Esophagus (tissue), 2 donors: ENCODE results near the gene TCERG1L. TPM values are rescaled to one million over a fixed set of nuclear protein-coding genes. Genes with fewer than 3 reads are reported as not detected.

Source experiments
- H3K27ac ChIP-seq, 2 donors: one replicate each; pipeline ENCODE4 v1.5.1; 2013; ENCODE audit warnings: low read depth in 2 of 2, mild to moderate bottlenecking in 2 of 2, inconsistent platforms in 1 of 2, low read length in 1 of 2, moderate library complexity in 1 of 2
- H3K27me3 ChIP-seq, 2 donors: one replicate each; pipeline ENCODE4 v1.6.1; 2013; ENCODE audit warnings: low read length in 2 of 2, control low read depth in 1 of 2, mild to moderate bottlenecking in 1 of 2; ENCODE audit not compliant: insufficient read depth in 2 of 2, control insufficient read depth in 1 of 2
- H3K36me3 ChIP-seq, 2 donors: one replicate each; pipeline ENCODE4 v1.6.1; 2013; ENCODE audit warnings: low read length in 1 of 2; ENCODE audit not compliant: control insufficient read depth in 2 of 2, insufficient read depth in 2 of 2
- H3K4me1 ChIP-seq, 2 donors: one replicate each; pipeline ENCODE4 v1.6.1; 2013; ENCODE audit warnings: low read length in 1 of 2; ENCODE audit not compliant: control insufficient read depth in 2 of 2, insufficient read depth in 2 of 2
- H3K4me3 ChIP-seq, 2 donors: one replicate each; pipeline ENCODE4 v1.5.1; 2013; ENCODE audit warnings: low read length in 2 of 2, mild to moderate bottlenecking in 2 of 2, low read depth in 1 of 2, moderate library complexity in 1 of 2
- H3K9me3 ChIP-seq, 2 donors: one replicate each; pipeline ENCODE4 v1.6.1; 2013; ENCODE audit warnings: mild to moderate bottlenecking in 2 of 2, low read depth in 1 of 2, low read length in 1 of 2, moderate library complexity in 1 of 2; ENCODE audit not compliant: control insufficient read depth in 2 of 2, insufficient read depth in 1 of 2
- WGBS, 2 donors: extraction: QIAGEN DNeasy Blood & Tissue Kit; methylation state at CpG; one replicate each; pipeline ENCODE4 v1.1.7; 2013; 5-methylcytosine and 5-hydroxymethylcytosine counted together
- polyA plus RNA-seq, 2 donors: library from polyadenylated mRNA; stranded (reverse); fragments of 200-250 nt; gene quantifications; one replicate each; pipeline ENCODE4 v1.2.3, GENCODE V29; 2013
- donor health status: healthy with polysubstance abuse.
- donor health status: Bipolar disorder and iron deficiency.

Gene TCERG1L
- polyA plus RNA-seq, 2 donors, result 0.48 TPM; not detected in 1

DNA sequence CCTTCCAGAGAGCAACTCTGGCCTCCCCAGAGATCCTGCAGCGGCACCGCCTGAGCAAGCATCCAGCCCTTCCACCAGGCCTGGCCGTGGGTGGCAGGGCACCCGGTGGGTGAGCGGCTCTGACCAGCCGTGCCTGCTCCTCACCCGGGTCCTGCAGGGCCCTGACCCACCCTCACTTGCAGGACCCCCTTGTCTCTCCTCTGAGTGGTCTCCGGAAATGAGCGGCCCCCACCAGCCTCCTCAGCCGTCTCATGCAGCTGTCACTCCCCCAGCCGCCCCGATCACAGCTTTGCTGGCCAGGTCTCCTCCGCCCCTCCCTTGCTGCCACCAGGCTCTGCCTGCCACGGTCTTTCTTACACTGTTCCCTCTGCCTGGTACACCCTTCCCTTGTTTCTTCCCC, 218.2 kb downstream of the TCERG1L start:
- Histone ChIP-seq H3K4me3 (no peak overlapping the region), H3K9me3 (peaks cover 0 to 3% of the 10 kb centered on the region in 2 donors), H3K27me3 (no peaks in the 10 kb centered on the region), H3K27ac (no peak overlapping the region), H3K4me1 (peaks cover 3 to 10% of the 10 kb centered on the region in 2 donors), H3K36me3 (no peaks in the 10 kb centered on the region)
- 91 to 96% methylated on average over 14 of the region's 14 CpGs for WGBS, 2 donors

DNA sequence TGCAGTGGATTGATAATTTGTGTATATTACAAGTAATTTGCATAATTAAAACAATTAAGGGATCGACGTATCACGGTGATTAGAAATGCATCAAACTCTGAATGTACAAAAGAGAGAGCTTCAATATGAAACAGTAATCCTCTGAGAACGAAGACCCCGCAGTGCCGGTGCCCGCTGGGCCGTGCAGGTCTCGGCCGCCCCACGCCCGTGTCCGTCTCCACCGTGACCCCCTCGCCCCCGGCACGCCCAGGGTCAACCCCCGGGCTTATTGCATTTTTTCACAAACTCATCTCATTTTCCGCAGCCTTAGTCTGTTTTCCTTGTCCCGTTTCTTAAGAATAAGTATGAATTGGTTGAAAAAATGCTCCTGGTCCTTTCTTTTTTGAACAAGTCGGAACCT, 218.6 kb downstream of the TCERG1L start:
- Histone ChIP-seq H3K27me3 (no peaks in the 10 kb centered on the region), H3K4me1 (peaks cover 3 to 10% of the 10 kb centered on the region in 2 donors), H3K4me3 (no peak overlapping the region), H3K36me3 (no peaks in the 10 kb centered on the region), H3K27ac (no peak overlapping the region), H3K9me3 (peaks cover 0 to 3% of the 10 kb centered on the region in 2 donors)
- 95% methylated on average over 21 of the region's 21 CpGs for whole genome bisulfite sequencing, 2 donors

DNA sequence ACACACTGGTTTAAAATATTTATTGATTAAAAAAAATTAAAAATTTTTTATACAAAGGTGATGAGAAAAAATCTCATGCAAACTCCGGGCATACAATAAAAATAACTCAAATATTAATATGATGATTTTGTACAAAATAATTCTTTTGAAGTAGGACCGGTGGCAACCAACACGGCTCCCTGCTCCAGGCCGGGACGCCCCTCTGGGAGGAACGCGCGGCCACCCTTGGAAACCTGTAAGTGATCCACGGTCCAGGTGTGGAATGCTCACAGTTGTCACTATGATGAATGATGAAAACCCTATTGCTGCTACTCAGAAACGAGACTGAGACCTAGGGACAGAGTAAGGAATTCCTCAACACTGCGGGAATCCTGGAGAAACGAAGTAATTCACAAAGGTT, 219.1 kb downstream of the TCERG1L start:
- H3K27ac ChIP-seq, result no peak overlapping the region
- H3K4me3 ChIP-seq, result no peak overlapping the region
- peaks cover 0 to 3% of the 10 kb centered on the region in 2 donors for H3K9me3 ChIP-seq
- WGBS, 2 donors, result 86 to 88% methylated on average over 12 of the region's 12 CpGs
- H3K27me3 ChIP-seq, result no peaks in the 10 kb centered on the region
- H3K36me3 ChIP-seq, result no peaks in the 10 kb centered on the region
- peaks cover 3 to 10% of the 10 kb centered on the region in 2 donors for H3K4me1 ChIP-seq

DNA sequence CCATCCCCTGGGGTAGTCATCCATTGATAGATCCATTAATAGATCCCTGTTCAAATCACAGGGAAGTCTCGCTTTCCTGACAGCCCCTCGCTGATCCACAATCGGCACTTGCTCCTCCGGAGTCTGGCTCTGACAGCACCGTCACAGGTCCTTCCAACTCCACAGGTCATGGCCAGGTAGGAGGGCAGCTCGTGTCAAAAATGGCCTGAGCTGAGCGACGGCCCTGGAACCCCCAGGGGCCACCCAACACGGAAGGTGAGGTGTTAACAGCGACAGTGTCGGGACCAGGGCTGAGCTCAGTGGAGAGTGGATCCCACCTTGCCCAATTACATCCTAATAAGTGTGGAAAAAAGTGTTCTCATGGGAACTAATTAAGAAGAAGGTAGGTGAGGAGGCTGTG, 219.8 kb downstream of the TCERG1L start:
- Histone ChIP-seq H3K36me3 (no peaks in the 10 kb centered on the region), H3K4me3 (no peak overlapping the region), H3K27ac (no peak overlapping the region), H3K4me1 (peaks cover 3 to 10% of the 10 kb centered on the region in 2 donors), H3K9me3 (peaks cover 0 to 3% of the 10 kb centered on the region in 2 donors), H3K27me3 (no peaks in the 10 kb centered on the region)
- 90 to 92% methylated on average over 11 of the region's 11 CpGs for WGBS, 2 donors

DNA sequence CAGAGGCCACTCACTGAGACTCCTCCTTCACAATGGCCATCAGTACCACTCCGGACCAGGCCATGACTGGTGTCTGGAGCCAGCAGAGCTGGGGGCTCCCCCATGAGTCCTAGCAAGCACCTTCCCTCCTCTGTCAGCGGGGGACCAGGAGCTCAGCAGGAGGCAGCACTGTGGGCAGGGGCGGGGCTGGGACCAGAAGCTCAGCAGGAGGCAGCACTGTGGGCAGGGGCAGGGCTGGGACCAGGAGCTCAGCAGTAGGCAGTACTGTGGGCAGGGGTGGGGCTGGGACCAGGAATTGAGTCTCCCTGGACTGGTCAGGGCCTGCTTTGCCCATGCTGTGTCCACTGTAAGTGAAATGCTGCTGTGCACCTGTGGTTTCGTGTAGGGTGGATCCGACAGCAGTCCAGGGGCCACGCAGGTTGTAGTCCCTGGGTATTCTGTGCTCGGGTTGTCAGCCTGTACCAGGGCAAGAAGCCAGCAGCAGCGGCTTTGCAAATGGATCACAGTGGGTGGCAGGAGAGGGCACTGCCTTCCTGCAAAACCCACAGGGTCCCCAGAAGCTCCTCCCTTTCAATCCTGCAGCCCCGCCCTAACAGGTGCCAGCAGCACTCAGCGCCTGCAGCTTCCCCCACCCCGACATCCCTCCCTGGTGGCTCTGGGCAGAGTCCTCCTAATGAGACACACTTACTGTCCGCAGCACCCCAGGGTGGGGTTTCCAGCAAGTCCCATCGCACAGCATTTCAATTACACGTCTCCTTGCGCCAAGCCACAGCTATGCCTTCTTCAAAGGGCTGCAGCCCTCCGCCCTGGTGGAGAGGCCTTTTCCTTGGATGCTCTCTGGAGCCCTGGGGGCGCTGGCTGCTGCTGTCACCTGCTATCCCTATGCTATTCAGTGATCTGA, 220.5 kb downstream of the TCERG1L start:
- Histone ChIP-seq H3K4me1 (peaks cover 3 to 10% of the 10 kb centered on the region in 2 donors), H3K36me3 (no peaks in the 10 kb centered on the region), H3K27ac (no peak overlapping the region), H3K9me3 (peaks cover 3% of the 10 kb centered on the region in 2 donors), H3K27me3 (no peaks in the 10 kb centered on the region), H3K4me3 (no peak overlapping the region)
- WGBS, 2 donors, result 72% methylated on average over 17 of the region's 17 CpGs

DNA sequence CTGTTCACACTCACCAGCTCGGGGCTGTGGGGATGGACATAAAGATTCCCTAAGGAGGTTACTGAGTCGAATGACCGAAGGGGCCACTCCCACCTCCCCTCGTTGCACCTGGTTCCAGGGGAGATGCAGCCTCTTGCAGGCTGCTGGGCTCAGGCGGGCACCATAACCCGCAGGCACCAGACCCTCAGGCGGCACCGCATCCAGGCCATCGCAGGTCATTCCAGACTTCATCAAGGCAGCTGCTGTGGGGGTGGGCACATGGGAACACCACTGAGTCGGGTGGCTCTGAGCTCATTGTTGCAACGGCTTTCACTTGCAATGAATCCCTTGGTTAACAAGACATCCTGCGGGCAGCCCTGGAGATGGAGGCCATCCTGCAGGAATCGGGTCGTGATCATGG, 221.7 kb downstream of the TCERG1L start:
- no peaks in the 10 kb centered on the region for H3K27me3 ChIP-seq
- no peak overlapping the region for H3K27ac ChIP-seq
- 89 to 95% methylated on average over 14 of the region's 14 CpGs for WGBS, 2 donors
- peaks cover 3 to 5% of the 10 kb centered on the region in 2 donors for H3K9me3 ChIP-seq
- H3K4me3 ChIP-seq, result no peak overlapping the region
- H3K4me1 ChIP-seq, result peaks cover 3 to 7% of the 10 kb centered on the region in 2 donors
- no peaks in the 10 kb centered on the region for H3K36me3 ChIP-seq

DNA sequence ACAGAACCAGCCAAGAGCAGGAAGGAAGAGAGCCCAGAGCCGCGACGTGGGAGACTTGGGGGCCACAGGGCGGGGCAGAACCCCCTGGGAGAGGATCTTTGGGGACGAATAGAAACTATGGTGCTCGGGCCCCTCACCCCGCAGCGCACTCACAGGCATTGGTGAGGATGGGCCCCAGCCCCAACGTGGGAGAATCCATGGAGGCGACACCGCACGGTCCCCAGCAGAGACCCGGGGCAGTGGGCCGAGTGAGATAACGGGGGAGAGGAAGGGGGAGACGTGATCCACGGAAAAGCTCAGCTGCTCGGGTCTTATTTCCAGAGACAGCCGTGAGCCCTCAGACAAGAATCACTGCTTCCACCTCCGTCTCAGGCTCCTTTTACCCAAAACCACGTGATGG, 222.4 kb downstream of the TCERG1L start:
- Histone ChIP-seq H3K27ac (no peak overlapping the region), H3K9me3 (peaks cover 3 to 5% of the 10 kb centered on the region in 2 donors), H3K36me3 (no peaks in the 10 kb centered on the region), H3K27me3 (no peaks in the 10 kb centered on the region), H3K4me3 (no peak overlapping the region), H3K4me1 (peaks cover 3 to 6% of the 10 kb centered on the region in 2 donors)
- 89 to 90% methylated on average over 21 of the region's 21 CpGs for WGBS, 2 donors

DNA sequence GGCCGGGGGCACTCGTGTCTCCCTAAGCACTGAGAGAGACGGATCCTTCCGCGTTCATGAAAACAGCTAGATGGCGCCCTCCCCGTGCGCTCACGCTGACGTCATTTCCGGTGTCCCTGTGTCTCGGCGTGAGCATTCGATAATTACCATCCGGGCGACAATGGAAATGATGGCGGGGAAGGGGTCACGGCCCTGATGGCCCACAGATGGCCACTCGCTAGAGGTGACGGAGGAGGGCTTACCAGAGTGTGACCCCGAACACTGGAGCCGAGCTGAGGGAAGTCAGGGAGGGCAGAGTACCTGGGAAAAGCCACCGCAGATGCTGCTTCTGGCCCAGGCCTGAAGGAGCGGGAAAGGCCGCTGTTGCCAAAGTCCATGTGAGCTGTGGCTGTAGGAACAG, 222.9 kb downstream of the TCERG1L start:
- Histone ChIP-seq H3K27me3 (no peaks in the 10 kb centered on the region), H3K4me1 (peaks cover 0 to 6% of the 10 kb centered on the region in 2 donors), H3K4me3 (no peak overlapping the region), H3K27ac (no peak overlapping the region), H3K9me3 (peaks cover 2 to 3% of the 10 kb centered on the region in 2 donors), H3K36me3 (no peaks in the 10 kb centered on the region)
- 86 to 92% methylated on average over 25 of the region's 25 CpGs for WGBS, 2 donors

DNA sequence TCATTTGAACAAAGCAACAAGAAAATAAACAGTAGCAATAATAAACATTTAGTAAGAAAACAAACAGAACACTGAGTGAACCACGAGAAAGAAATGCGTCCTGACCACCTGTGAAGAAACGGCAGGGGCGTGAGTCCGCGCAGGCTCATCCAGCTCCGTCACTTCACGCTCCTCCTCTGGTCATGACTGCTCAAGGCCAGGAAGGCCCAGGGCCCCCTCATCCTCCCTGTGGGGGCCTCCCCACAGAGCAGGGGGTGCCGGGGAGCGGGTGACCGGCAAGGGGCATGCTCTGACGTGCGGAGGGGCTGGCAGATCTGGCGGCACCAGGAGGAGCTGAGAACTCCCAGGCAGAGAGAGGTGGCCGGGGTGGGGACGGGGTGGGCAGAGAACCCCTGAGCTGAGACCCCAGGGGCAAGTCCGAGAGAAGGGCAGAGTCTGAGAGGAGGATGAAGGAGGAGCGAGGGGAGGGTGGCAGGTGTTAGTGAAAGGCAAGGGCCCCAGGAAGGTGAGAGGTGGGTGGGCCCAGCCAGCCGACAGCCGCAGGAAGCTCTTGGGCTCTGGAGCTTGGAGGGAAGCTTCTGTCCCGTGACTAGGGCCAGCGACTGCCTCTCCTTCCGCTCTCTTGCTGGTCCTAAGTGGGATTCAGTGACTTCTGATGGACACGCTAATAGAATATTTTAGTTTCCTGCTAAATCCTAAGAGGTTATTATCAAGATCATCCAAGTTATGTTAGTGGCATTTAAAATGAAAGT, 223.9 kb downstream of the TCERG1L start:
- no peaks in the 10 kb centered on the region for H3K27me3 ChIP-seq
- H3K36me3 ChIP-seq, result no peaks in the 10 kb centered on the region
- H3K4me1 ChIP-seq, result peaks cover 0 to 6% of the 10 kb centered on the region in 2 donors
- no peak overlapping the region for H3K27ac ChIP-seq
- WGBS, 2 donors, result 70 to 74% methylated on average over 24 of the region's 24 CpGs
- peaks cover 2 to 3% of the 10 kb centered on the region in 2 donors for H3K9me3 ChIP-seq
- H3K4me3 ChIP-seq, result no peak overlapping the region
